ENCODE measurements around the gene DCAF4. TPM values are rescaled to one million over a fixed set of nuclear protein-coding genes. Genes with fewer than 3 reads are reported as not detected.
"Not testable (repeated sequence)": the region's sequence is repeated elsewhere in the genome, so short reads cannot be mapped to it uniquely, and the experiment has no call there.

Gene DCAF4
- total RNA-seq, 1 experiment from 2014 or later, result 12.7 TPM

- no peak for DNase-seq (ENCODE audit: low read depth)
Observed at GRCh38 chr14:72970824-72971434, 44.7 kb downstream of the DCAF4 start.

- no peak for DNase-seq (ENCODE audit: low read depth)
Observed at GRCh38 chr14:72974661-72975060, 48.4 kb downstream of the DCAF4 start.

DNA sequence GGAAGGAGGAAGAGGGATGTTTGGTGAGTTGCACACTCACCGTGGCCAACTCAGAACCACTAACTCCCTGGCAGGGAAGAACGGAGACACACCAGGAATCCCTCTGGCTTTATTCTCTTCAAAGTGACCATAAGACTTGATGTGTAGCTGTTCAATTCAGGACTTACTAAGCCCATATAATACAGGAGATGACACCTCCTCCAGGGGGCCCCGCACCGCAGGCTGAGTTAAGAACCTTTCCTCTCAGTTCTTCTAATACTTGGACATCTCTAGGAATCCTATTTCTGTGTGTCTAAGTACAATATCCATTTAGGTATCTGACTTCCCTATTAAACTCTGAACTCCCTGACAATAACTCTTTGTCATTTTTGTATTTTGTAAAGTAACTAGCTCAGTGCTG lies 49.5 kb downstream of the DCAF4 start:
- DNase-seq (ENCODE audit: low read depth), result no peak

- no peak for DNase-seq (ENCODE audit: low read depth)
Observed at GRCh38 chr14:72978856-72979255, 52.6 kb downstream of the DCAF4 start.

- DNase-seq (ENCODE audit: low read depth), result no peak
Observed at GRCh38 chr14:72980863-72981262, 54.6 kb downstream of the DCAF4 start.

DNA sequence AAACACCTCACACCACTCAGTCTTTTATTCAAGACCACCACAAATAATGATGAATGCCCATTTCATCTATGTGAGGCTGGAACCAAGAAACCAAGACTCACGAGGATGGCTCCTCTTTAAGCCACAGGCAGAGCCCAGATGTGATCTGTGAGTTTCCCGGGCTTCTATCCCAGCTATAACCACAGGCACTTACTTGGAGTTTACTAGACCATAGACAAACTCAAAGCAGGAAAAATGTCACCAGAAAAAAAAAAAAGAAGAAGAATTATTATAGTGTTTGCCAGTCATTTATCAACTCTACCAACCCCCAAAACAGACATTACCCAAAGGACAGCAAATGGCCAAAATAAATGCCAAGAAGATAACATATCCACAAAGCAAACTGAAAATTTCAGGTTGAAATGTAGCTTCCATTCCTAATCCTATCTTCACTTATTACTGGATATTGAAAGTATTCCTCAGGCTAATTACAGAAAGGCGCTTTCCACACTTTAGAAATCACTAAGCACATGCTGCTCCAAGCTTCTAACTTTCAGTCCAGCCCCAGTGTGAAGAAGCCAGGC lies 56.0 kb downstream of the DCAF4 start:
- DNase-seq (ENCODE audit: low read depth), result no peak

- DNase-seq (ENCODE audit: low read depth), result no peak
Observed at GRCh38 chr14:72986214-72986613, 60.0 kb downstream of the DCAF4 start.

DNA sequence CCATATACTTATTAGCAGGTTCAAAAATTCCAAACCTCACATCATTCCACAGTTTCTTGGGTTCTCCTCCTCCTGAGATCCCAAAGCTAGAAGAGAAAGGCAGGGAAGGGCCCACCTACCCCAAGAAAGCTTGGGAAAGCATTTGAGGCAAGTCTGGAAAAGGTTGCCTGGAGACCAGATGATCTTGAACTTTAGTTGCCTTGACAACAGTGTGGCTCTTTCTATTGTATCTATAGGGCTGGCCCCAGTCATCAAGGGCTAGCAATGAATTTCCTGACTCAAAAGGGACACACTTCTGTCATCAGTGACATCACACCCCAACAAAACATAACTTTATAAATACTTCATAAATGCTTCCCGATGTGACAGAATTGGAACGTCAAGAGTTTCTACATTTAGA lies 60.6 kb downstream of the DCAF4 start:
- no peak for DNase-seq (ENCODE audit: low read depth)

DNA sequence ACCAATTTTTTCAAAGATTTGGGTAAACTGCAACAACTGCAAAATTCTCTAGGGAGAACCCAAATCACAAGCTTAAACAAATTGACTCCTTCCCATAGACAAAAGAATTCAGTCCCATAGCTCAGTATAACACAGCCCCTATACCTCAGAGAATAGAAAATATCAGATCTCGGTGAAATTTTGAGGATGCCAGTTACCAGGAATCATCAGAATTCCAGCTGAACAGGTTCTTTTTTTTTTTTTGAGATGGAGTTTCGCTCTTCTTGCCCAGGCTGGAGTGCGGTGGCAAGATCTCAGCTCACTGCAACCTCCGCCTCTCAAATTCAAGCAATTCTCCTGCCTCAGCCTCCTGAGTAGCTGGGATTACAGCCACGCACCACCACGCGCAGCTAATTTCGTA lies 63.9 kb downstream of the DCAF4 start:
- DNase-seq (ENCODE audit: low read depth), result no peak

DNA sequence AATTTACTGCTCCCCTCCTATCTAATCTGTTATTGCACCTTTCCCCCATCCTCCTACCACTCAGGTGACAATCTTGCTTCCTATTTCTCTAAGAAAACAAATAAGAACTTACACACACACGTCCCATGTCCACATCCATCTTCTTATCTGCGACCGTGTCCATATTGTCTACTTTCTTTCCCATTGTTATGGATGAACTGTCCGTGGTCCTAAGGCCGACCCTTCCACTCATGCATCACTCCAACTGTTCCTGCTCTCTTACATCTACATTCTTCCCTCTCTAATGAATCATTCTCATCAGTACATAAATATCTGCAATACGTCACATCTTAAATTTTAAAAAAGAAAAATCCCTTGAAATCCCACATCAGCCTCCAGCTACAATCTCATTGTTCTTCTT lies 70.7 kb downstream of the DCAF4 start:
- no peak for DNase-seq (ENCODE audit: low read depth)

GRCh38 chr14:72998252-72998903 lies 72.1 kb downstream of the DCAF4 start:
- DNase-seq (ENCODE audit: low read depth), result no peak

- DNase-seq (ENCODE audit: low read depth), result no peak
Observed at GRCh38 chr14:72999316-72999715, 73.1 kb downstream of the DCAF4 start.

DNA sequence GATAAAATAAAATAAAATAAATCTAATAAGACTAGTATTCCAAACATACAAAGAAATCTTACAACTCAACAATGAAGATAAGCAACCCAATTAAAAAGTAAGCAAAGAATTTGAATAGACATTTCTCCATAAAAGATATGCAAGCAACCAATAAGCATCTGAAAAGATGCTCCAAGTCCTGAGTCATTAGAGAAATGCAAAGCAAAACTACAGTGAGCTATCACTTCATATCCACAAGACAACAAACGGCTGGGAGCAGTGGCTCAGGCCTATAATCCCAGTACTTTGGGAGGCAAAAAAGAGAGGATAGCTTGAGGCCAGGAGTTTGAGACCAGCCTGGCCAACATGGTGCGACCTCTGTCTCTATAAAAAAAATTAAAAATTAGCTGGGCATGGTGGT lies 73.8 kb downstream of the DCAF4 start:
- no peak for DNase-seq (ENCODE audit: low read depth)

GRCh38 chr14:73003681-73004080 lies 77.4 kb downstream of the DCAF4 start:
- DNase-seq (ENCODE audit: low read depth), result no peak

- DNase-seq (ENCODE audit: low read depth), result not testable (repeated sequence)
Observed at GRCh38 chr14:73004641-73005040, 78.4 kb downstream of the DCAF4 start.

GRCh38 chr14:73007835-73008234 lies 81.6 kb downstream of the DCAF4 start:
- no peak for DNase-seq (ENCODE audit: low read depth)

DNA sequence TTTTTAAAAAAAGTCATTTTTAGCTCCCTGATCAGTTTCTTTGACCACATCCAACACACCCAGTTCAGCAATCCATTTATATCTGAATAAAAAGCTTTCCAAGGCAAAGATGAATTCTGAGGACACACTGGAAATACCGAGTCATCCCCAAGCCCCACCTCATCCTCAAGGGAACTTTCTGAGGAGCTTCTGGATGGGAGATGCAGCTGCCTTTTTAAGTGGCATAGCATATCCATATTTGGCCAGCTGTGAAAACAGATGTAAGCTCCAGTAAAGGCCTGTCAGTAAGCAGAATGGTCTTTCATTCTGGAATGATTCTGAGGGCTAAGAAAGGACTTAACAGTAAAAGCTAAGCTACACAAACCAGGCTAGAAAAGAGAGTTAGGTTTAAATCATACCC lies 82.2 kb downstream of the DCAF4 start:
- peak; percentile 34 for DNase-seq (ENCODE audit: low read depth)

Other genes with a start within 250 kb of the DCAF4 start
- 4.2 and 6.5 TPM in 2 replicates for gene DPF3, start 32.4 kb upstream of the DCAF4 start, total RNA-seq (2014; rRNA removed; shearing (Covaris generic))
- gene ZFYVE1, start 100.6 kb downstream of the DCAF4 start, total RNA-seq (2014; rRNA removed; shearing (Covaris generic)), result 7.3 and 8.1 TPM in 2 replicates
- 13.6 and 22.9 TPM in 2 replicates for gene RBM25, start 132.1 kb downstream of the DCAF4 start, total RNA-seq (2014; rRNA removed; shearing (Covaris generic))
- gene PSEN1, start 210.0 kb downstream of the DCAF4 start, total RNA-seq (2014; rRNA removed; shearing (Covaris generic)), result 24.2 and 25.9 TPM in 2 replicates

Data from RPMI7951 (cell line).